ENCODE data around the gene REEP6. TPM values are rescaled to one million over a fixed set of nuclear protein-coding genes. Genes with fewer than 3 reads are reported as not detected.

Gene REEP6
- total and polyA plus RNA-seq, 5 donors from 2014 or later = 1.3 to 3.3 (median 2.2) TPM

- Histone ChIP-seq H3K36me3 (ENCODE audit: control insufficient read depth, insufficient read depth, low read length) (no peaks in the 10 kb centered on the region), H3K9me3 (ENCODE audit: control insufficient read depth in 2 of 2, low read length in 2 of 2) (no peaks in the 10 kb centered on the region), H3K4me3 (ENCODE audit: low read depth, low read length) (no peak overlapping the region), H3K4me1 (ENCODE audit: control insufficient read depth, insufficient read depth, low read length, poor library complexity, severe bottlenecking) (peaks cover 56% of the 10 kb centered on the region), H3K27me3 (ENCODE audit: control insufficient read depth, insufficient read depth, low read length) (no peaks in the 10 kb centered on the region), H3K27ac (ENCODE audit: insufficient read depth, low read length, poor library complexity, severe bottlenecking) (no peak overlapping the region)
- Mint-ChIP-seq H3K9me3 (peaks cover 0 to 2% (median 0%) of the 10 kb centered on the region in 7 donors), H3K4me3 (peak overlapping the region in 3 of 4 donors; percentile 63 to 75 (median 66)), H3K27ac (no peak overlapping the region), H3K36me3 (no peaks in the 10 kb centered on the region), H3K4me1 (peaks cover 0 to 21% (median 1%) of the 10 kb centered on the region in 4 donors), H3K27me3 (peaks cover 5% of the 10 kb centered on the region)
- no peak for DNase-seq
- no peak for ATAC-seq (ENCODE audit: low read depth in 2 of 2)
Measured at GRCh38 chr19:1468274-1468820, 22.6 kb upstream of the REEP6 start.

DNA sequence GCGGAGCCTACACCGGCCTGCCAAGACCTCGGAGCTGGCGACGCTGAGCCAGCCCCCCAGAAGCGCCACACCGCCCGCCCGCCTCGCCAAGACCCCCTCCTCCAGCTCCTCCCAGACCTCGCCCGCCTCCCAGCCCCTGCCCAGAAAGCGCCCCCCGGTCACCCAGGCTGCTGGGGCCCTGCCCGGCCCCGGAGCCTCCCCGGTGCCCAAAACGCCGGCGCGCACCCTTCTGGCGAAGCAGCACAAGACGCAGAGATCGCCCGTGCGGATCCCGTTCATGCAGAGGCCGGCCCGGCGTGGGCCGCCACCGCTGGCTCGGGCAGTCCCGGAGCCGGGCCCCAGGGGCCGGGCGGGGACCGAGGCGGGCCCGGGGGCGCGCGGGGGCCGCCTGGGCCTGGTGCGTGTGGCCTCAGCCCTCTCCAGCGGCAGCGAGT is 22.1 kb upstream of the REEP6 start:
- Mint-ChIP-seq H3K36me3 (no peaks in the 10 kb centered on the region), H3K27ac (no peak overlapping the region), H3K4me3 (peak overlapping the region in 3 of 4 donors; percentile 21 to 68 (median 26)), H3K4me1 (peaks cover 0 to 21% (median 1%) of the 10 kb centered on the region in 4 donors), H3K9me3 (peaks cover 0 to 2% (median 0%) of the 10 kb centered on the region in 7 donors), H3K27me3 (peaks cover 5% of the 10 kb centered on the region)
- Histone ChIP-seq H3K9me3 (ENCODE audit: control insufficient read depth in 2 of 2, low read length in 2 of 2) (no peaks in the 10 kb centered on the region), H3K36me3 (ENCODE audit: control insufficient read depth, insufficient read depth, low read length) (no peaks in the 10 kb centered on the region), H3K4me3 (ENCODE audit: low read depth, low read length) (no peak overlapping the region), H3K4me1 (ENCODE audit: control insufficient read depth, insufficient read depth, low read length, poor library complexity, severe bottlenecking) (peaks cover 56% of the 10 kb centered on the region), H3K27ac (ENCODE audit: insufficient read depth, low read length, poor library complexity, severe bottlenecking) (no peak overlapping the region), H3K27me3 (ENCODE audit: control insufficient read depth, insufficient read depth, low read length) (no peaks in the 10 kb centered on the region)
- ATAC-seq (ENCODE audit: low read depth in 2 of 2) = no peak
- peak in 1 of 3 donors; percentile 29 for DNase-seq

DNA sequence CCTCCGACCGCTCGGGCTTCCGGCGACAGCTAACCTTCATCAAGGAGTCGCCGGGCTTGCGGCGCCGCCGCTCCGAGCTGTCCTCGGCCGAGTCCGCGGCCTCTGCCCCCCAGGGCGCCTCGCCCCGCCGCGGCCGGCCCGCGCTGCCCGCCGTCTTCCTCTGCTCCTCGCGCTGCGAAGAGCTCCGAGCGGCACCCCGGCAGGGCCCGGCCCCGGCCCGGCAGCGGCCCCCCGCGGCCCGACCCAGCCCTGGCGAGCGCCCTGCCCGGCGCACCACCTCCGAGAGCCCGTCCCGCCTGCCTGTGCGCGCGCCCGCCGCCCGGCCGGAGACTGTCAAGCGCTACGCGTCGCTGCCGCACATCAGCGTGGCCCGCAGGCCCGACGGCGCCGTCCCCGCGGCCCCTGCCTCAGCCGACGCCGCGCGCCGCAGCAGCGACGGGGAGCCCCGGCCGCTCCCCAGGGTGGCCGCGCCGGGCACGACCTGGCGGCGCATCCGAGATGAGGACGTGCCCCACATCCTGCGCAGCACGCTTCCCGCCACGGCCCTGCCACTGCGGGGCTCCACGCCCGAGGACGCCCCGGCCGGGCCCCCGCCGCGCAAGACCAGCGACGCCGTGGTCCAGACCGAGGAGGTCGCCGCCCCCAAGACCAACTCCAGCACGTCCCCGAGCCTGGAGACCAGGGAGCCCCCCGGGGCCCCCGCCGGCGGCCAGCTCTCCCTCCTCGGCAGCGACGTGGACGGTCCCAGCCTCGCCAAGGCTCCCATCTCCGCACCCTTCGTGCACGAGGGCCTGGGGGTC is 21.5 kb upstream of the REEP6 start:
- Mint-ChIP-seq H3K27me3 (peaks cover under 1% of the 10 kb centered on the region), H3K4me3 (peak overlapping the region in 1 of 4 donors; percentile 86), H3K4me1 (peaks cover 0 to 22% (median 1%) of the 10 kb centered on the region in 4 donors), H3K27ac (no peak overlapping the region), H3K36me3 (no peaks in the 10 kb centered on the region), H3K9me3 (peaks cover 0 to 2% (median 0%) of the 10 kb centered on the region in 7 donors)
- no peaks in the 10 kb centered on the region for H3K27me3 ChIP-seq (ENCODE audit: control insufficient read depth, insufficient read depth, low read length)
- H3K9me3 ChIP-seq (ENCODE audit: control insufficient read depth in 2 of 2, low read length in 2 of 2) = no peaks in the 10 kb centered on the region
- H3K4me3 ChIP-seq (ENCODE audit: low read depth, low read length) = no peak overlapping the region
- H3K36me3 ChIP-seq (ENCODE audit: control insufficient read depth, insufficient read depth, low read length) = no peaks in the 10 kb centered on the region
- no peak overlapping the region for H3K27ac ChIP-seq (ENCODE audit: insufficient read depth, low read length, poor library complexity, severe bottlenecking)
- peak; percentile 22 to 27 for ATAC-seq (ENCODE audit: low read depth in 2 of 2)
- DNase-seq = peak in 1 of 3 donors; percentile 54
- H3K4me1 ChIP-seq (ENCODE audit: control insufficient read depth, insufficient read depth, low read length, poor library complexity, severe bottlenecking) = peaks cover 56% of the 10 kb centered on the region

GRCh38 chr19:1470055-1470304 is 21.0 kb upstream of the REEP6 start:
- H3K9me3 ChIP-seq (ENCODE audit: control insufficient read depth in 2 of 2, low read length in 2 of 2) = no peaks in the 10 kb centered on the region
- H3K27ac ChIP-seq (ENCODE audit: insufficient read depth, low read length, poor library complexity, severe bottlenecking) = no peak overlapping the region
- Mint-ChIP-seq H3K9me3 (peaks cover 0 to 2% (median 0%) of the 10 kb centered on the region in 7 donors), H3K4me1 (peaks cover 0 to 23% (median 1%) of the 10 kb centered on the region in 4 donors), H3K36me3 (no peaks in the 10 kb centered on the region), H3K27me3 (no peaks in the 10 kb centered on the region), H3K4me3 (peak overlapping the region; percentile 83 to 89 (median 84)), H3K27ac (peak overlapping the region in 1 of 3 donors; percentile 36)
- DNase-seq (no peak), ATAC-seq (ENCODE audit: low read depth in 2 of 2) (no peak)
- no peaks in the 10 kb centered on the region for H3K36me3 ChIP-seq (ENCODE audit: control insufficient read depth, insufficient read depth, low read length)
- H3K4me1 ChIP-seq (ENCODE audit: control insufficient read depth, insufficient read depth, low read length, poor library complexity, severe bottlenecking) = peaks cover 56% of the 10 kb centered on the region
- no peak overlapping the region for H3K4me3 ChIP-seq (ENCODE audit: low read depth, low read length)
- no peaks in the 10 kb centered on the region for H3K27me3 ChIP-seq (ENCODE audit: control insufficient read depth, insufficient read depth, low read length)

DNA sequence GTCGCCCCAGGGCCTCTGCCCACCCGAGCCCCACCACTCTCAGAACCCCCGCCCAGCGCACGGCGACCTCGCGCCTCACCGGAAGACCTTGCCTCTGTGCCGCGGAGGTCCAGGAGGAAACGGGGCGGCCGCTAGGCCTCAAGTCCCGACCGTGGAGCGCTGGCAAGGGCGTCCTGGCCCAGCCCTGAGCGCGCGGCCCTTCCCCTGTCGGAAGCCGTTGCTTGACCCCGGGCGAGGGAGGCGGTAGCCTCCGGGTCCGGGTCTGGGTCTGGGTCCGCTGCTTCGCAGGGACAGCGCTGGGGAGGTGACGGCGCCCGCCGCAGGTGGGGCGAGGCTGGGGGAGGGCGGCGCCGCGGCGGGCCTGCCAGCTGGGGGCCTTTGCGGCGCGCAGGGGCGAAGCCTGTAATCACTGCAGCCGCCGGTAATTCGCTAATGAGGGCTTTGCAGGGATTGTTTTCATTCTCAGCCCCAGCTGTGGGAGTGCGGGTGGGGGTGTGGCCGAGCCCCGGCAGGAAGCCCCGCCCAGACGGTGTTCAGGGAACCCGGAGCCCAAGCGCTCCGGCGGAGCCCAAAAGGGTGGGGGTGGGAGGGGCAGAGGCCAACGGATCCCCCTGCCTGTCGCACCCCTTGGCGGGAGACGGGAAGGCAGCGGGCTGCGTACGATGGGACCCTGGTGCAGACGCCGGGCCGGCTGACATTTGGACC is 20.5 kb upstream of the REEP6 start:
- no peak overlapping the region for H3K27ac ChIP-seq (ENCODE audit: insufficient read depth, low read length, poor library complexity, severe bottlenecking)
- H3K27me3 ChIP-seq (ENCODE audit: control insufficient read depth, insufficient read depth, low read length) = no peaks in the 10 kb centered on the region
- Mint-ChIP-seq H3K4me3 (peak overlapping the region; percentile 83 to 89 (median 84)), H3K27me3 (no peaks in the 10 kb centered on the region), H3K4me1 (peaks cover 0 to 23% (median 1%) of the 10 kb centered on the region in 4 donors), H3K27ac (peak overlapping the region in 1 of 3 donors; percentile 36), H3K36me3 (no peaks in the 10 kb centered on the region), H3K9me3 (peaks cover 0 to 2% (median 0%) of the 10 kb centered on the region in 7 donors)
- peak; percentile 67 to 73 for ATAC-seq (ENCODE audit: low read depth in 2 of 2)
- H3K36me3 ChIP-seq (ENCODE audit: control insufficient read depth, insufficient read depth, low read length) = no peaks in the 10 kb centered on the region
- H3K4me3 ChIP-seq (ENCODE audit: low read depth, low read length) = peak overlapping the region; percentile 32
- DNase-seq = peak; percentile 67 to 88 (median 73)
- H3K9me3 ChIP-seq (ENCODE audit: control insufficient read depth in 2 of 2, low read length in 2 of 2) = no peaks in the 10 kb centered on the region
- peaks cover 56% of the 10 kb centered on the region for H3K4me1 ChIP-seq (ENCODE audit: control insufficient read depth, insufficient read depth, low read length, poor library complexity, severe bottlenecking)

DNA sequence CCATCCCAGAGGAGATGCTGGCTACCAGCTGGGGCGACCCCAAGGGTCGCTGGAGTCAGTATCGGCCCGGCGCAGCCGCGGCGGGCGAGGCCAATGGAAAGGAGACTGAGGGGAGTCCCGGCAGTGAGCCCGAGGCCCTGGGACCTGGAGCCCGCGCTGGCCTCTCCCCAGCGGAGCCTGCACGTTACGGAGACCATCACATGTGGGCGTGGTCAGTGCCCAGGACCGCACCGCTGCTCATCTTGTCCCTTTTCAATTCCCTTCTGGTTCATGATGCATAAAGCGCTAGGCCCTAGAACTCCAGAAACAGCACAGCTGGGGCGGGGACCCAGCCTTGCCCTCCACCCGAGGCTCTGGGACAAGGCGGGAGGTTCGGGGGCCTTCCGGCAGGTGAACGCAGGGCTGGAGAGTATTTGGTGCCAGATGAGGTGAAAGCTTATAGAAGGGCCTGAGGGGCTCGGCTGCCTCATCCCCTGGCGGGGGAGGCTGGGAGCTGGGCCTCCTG is 19.9 kb upstream of the REEP6 start:
- Histone ChIP-seq H3K27ac (ENCODE audit: insufficient read depth, low read length, poor library complexity, severe bottlenecking) (no peak overlapping the region), H3K4me1 (ENCODE audit: control insufficient read depth, insufficient read depth, low read length, poor library complexity, severe bottlenecking) (peaks cover 51% of the 10 kb centered on the region), H3K4me3 (ENCODE audit: low read depth, low read length) (peak overlapping the region; percentile 32), H3K9me3 (ENCODE audit: control insufficient read depth in 2 of 2, low read length in 2 of 2) (no peaks in the 10 kb centered on the region), H3K36me3 (ENCODE audit: control insufficient read depth, insufficient read depth, low read length) (no peaks in the 10 kb centered on the region), H3K27me3 (ENCODE audit: control insufficient read depth, insufficient read depth, low read length) (no peaks in the 10 kb centered on the region)
- DNase-seq = peak in 1 of 3 donors; percentile 39
- no peaks in the 10 kb centered on the region for H3K36me3 Mint-ChIP-seq
- ATAC-seq (ENCODE audit: low read depth in 2 of 2) = peak; percentile 15 to 18
- peak overlapping the region; percentile 80 to 86 (median 83) for H3K4me3 Mint-ChIP-seq
- peaks cover 0 to 2% (median 0%) of the 10 kb centered on the region in 7 donors for H3K9me3 Mint-ChIP-seq
- no peaks in the 10 kb centered on the region for H3K27me3 Mint-ChIP-seq
- H3K4me1 Mint-ChIP-seq = peaks cover 0 to 23% (median 1%) of the 10 kb centered on the region in 4 donors
- H3K27ac Mint-ChIP-seq = no peak overlapping the region

GRCh38 chr19:1471515-1472160 is 19.3 kb upstream of the REEP6 start:
- no peaks in the 10 kb centered on the region for H3K36me3 Mint-ChIP-seq
- H3K27me3 Mint-ChIP-seq = no peaks in the 10 kb centered on the region
- Histone ChIP-seq H3K36me3 (ENCODE audit: control insufficient read depth, insufficient read depth, low read length) (peaks cover 5% of the 10 kb centered on the region), H3K4me3 (ENCODE audit: low read depth, low read length) (peak overlapping the region; percentile 32), H3K27ac (ENCODE audit: insufficient read depth, low read length, poor library complexity, severe bottlenecking) (no peak overlapping the region), H3K27me3 (ENCODE audit: control insufficient read depth, insufficient read depth, low read length) (no peaks in the 10 kb centered on the region), H3K4me1 (ENCODE audit: control insufficient read depth, insufficient read depth, low read length, poor library complexity, severe bottlenecking) (peaks cover 45% of the 10 kb centered on the region), H3K9me3 (ENCODE audit: control insufficient read depth in 2 of 2, low read length in 2 of 2) (no peaks in the 10 kb centered on the region)
- H3K4me1 Mint-ChIP-seq = peaks cover 0 to 27% (median 1%) of the 10 kb centered on the region in 4 donors
- peak; percentile 8 to 19 for ATAC-seq (ENCODE audit: low read depth in 2 of 2)
- H3K4me3 Mint-ChIP-seq = peak overlapping the region; percentile 83 to 86 (median 84)
- H3K27ac Mint-ChIP-seq = no peak overlapping the region
- peak in 2 of 3 donors; percentile 39 to 41 for DNase-seq
- H3K9me3 Mint-ChIP-seq = peaks cover 0 to 2% (median 0%) of the 10 kb centered on the region in 7 donors
